HG02798 (cell line): ENCODE data around the gene KIAA0586.
"Not testable (repeated sequence)": the region's sequence is repeated elsewhere in the genome, so short reads cannot be mapped to it uniquely, and the experiment has no call there.

Source experiments
- ATAC-seq: cut with Tn5 transposase; IDR thresholded peaks from one replicate; pipeline ENCODE4 v1.9.1; 2021; ENCODE audit warnings: mild to moderate bottlenecking; ENCODE audit not compliant: unreplicated experiment, poor library complexity

Gene KIAA0586

DNA sequence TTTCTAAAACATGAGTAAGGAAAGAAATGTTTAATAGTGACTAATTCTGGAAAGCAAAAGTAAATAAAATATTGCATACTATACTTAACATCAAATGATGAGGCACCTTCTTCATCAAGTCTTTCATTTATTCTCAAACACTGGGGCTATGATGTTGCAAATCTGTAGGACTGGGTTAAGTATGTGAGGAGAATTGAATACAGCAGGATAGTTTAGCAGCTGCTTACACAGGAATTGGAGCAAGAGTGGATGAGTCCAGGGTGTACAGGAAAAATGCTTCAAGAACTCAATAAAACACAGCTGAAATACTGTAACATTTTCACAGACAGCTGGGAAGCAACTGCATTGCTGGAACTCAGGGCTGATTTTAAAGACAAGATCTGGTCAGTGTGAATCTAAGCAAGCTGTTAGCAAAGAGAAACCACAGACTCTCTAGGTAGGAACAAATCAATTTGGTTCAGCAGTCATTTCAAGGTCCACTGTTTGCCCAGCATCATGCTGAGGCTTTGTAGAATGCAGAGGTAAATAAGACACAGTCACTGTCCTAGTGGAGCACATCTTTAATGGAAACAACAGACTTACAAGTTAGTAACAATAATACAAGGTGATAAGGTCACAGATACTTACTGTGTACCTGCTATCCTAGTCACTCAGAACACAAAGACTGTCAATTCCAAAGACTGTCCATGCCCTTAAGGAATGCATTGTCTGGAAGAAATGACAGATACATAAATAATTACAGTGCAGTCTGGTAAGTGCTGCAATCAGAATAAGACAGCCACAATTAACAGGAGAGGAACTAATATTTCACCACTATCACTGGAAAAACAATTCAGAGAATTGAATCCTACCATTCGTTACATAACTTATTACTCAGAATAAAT, 113.5 kb downstream of the KIAA0586 start:
- ATAC-seq: no peak

DNA sequence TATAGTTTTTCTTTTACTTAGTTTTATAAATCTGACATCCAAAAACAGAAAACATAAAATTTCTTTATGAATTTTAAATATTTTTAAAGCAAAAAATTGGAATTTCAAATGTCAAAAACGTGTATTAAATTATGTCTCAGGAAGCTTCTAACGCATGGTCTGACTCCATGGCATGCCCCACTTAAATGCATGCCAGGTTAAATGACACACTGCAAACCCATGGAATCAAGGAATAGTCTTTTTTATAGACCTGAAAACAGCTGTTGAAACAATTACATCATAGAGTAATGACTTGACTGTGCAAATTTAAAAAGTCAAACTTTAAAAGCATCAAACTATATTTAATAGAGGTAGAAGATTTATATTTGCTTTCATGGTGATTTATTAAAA, 114.1 kb downstream of the KIAA0586 start:
- ATAC-seq: no peak

GRCh38 chr14:58543253-58543652, 115.7 kb downstream of the KIAA0586 start:
- ATAC-seq: no peak

GRCh38 chr14:58547649-58548048, 120.1 kb downstream of the KIAA0586 start:
- ATAC-seq: no peak

DNA sequence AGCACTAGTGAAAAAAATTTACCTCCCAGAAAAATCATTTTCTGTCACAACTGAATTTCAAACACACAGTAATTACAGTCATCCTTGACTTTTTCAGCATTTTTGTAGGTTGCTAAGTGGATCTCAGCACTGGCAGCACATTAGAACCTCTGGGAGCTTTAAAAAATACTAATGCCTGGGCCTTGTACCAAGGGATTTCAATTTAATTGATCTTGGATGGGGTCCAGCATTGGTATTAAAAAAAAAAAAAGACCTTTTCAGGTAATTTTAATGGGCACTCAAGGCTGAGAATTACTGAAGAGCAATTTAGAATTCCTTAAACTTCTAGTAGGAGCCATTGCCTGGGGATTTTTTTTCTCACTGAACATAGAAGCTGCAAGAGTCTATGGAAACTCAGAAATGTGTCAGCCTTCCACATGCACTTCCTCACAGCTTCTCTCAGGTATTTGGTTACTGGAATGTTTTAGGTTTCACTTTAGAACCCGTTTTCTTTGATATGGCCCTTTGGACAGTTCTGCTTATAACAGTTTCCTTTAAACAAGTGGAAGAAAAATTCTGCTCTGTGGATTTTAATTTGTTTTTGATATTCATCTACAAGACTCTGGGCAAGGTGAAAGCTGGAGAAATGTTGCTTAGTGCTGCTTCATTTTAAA, 121.7 kb downstream of the KIAA0586 start:
- no peak for ATAC-seq

DNA sequence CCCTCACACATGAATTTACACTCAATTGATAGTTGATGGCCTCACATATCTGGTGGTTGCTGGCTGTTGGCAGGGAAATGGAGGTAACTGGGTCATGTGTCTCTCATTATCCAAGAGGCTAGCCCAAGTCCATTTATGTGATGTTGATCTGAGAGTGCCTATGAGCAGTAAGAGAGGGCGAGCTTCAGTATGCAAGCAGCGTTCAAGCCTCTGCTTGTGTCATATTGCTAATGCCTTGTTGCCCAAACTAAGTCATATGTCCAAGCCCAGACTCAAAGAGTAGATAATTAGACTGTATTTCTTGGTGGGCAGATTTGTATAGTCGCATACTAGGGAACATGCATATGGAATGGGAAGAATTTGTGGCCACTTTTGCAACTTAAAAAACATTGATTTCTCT, 126.4 kb downstream of the KIAA0586 start:
- no peak for ATAC-seq

GRCh38 chr14:58555647-58556046, 128.1 kb downstream of the KIAA0586 start:
- no peak for ATAC-seq

- no peak for ATAC-seq
Observed at GRCh38 chr14:58557242-58557641, 129.7 kb downstream of the KIAA0586 start.

- no peak for ATAC-seq
Observed at GRCh38 chr14:58560208-58560607, 132.7 kb downstream of the KIAA0586 start.

GRCh38 chr14:58562141-58562540, 134.6 kb downstream of the KIAA0586 start:
- no peak for ATAC-seq

- no peak for ATAC-seq
Observed at GRCh38 chr14:58563978-58564377, 136.5 kb downstream of the KIAA0586 start.

GRCh38 chr14:58565832-58566231, 138.3 kb downstream of the KIAA0586 start:
- ATAC-seq: no peak

DNA sequence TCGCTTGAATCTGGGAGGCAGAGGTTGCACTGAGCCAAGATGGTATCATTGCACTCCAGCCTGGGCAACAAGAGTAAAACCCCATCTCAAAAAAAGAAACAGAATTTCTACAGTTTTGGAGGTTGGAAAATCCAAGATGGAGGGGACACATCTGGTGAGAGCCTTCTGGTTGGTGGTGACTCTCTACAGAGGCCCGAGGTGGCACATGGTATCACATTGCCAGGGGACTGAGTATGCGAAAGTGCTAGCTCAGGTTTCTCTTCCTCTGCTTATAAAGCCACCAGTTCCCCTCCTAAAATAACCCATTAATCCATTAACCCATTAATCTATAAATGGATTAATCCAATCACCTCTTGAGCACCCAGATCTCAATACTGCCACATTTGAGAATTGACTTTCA, 139.5 kb downstream of the KIAA0586 start:
- ATAC-seq: no peak

DNA sequence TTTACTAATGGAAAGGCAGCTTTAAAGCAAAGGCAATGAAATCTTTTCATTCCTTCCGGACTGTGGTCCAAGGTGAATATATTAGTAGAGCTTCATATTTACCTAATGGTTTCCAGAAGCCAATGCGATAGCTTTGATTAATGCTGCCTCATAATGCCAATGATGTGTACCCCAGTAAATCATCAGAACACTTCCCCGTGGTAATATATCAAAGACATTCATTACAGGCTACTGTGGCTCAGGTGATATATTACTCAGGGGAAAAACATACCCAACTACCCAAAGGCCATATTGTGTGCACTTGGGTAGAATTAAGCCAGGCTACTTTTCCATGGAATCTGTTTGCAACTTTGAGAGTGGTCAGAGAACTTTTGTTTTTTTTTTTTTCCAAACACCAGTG, 140.8 kb downstream of the KIAA0586 start:
- no peak for ATAC-seq

DNA sequence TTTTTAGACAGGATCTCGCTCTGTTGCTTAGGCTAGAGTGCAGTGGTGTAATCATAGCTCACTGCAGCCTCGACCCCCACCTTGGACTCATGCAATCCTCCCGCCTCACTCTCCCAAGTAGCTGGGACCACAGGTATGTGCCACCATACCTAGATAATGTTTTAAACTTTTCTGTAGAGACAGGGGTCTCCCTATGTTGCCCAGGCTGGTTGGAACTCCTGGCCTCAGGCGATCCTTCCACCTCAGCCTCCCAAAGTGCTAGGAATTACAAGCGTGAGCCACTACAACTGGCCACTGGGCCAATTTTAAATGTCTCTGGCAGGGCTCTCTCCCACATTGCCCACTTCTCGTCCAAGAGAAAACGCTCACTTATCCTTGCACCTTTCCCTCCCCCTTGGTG, 143.7 kb downstream of the KIAA0586 start:
- ATAC-seq: no peak

- no peak for ATAC-seq
Observed at GRCh38 chr14:58571769-58572472, 144.4 kb downstream of the KIAA0586 start.

- ATAC-seq: no peak
Observed at GRCh38 chr14:58572473-58572853, 144.9 kb downstream of the KIAA0586 start.

GRCh38 chr14:58572863-58573262, 145.3 kb downstream of the KIAA0586 start:
- no peak for ATAC-seq

- ATAC-seq: no peak
Observed at GRCh38 chr14:58574623-58575022, 147.1 kb downstream of the KIAA0586 start.

GRCh38 chr14:58575956-58576355, 148.4 kb downstream of the KIAA0586 start:
- ATAC-seq: no peak

DNA sequence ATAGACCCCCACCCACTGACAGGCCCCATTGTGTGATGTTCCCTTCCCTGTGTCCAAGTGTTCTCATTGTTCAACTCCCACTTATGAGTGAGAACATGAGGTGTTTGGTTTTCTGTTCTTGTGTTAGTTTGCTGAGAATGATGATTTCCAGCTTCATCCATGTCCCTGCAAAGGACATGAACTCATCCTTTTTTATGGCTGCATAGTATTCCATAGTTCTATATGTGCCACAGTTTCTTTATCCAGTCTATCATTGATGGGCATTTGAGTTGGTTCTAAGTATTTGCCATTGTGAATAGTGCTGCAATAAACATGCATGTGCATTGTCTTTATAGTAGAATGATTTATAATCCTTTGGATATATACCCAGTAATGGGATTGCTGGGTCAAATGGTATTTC, 152.5 kb downstream of the KIAA0586 start:
- not testable (repeated sequence) for ATAC-seq
